Right lobe of liver (tissue), 4 donors: ENCODE results near the gene COL1A1.

Experiments used
- POLR2A ChIP-seq: fragments of 450-650 bp; IDR thresholded peaks from one replicate; pipeline ENCODE4 v1.6.1; 2017; ENCODE audit warnings: antibody characterized with exemption, mild to moderate bottlenecking
- TF ChIP-seq, protein P1 (sequence below), 4 donors: fragments of 200-600 bp in 3 of 4; fragments of 450-650 bp in 1 of 4; IDR thresholded peaks; one replicate each; pipeline versions ENCODE4 v1.5.1 to v1.8.0; 2016 to 2022; ENCODE audit warnings: antibody characterized with exemption in 4 of 4, mild to moderate bottlenecking in 2 of 4
- donor health status: DM: no; HTN: no; CAD: no.
- donor health status: DM: no; HTN: no; CAD: no.
- donor health status: DM: no; HTN: yes; CAD: no.

GRCh38 chr17:50171371-50172071, 29.9 kb downstream of the COL1A1 start:
- TF ChIP-seq POLR2A, result no peak
- TF ChIP-seq, protein P1, sequence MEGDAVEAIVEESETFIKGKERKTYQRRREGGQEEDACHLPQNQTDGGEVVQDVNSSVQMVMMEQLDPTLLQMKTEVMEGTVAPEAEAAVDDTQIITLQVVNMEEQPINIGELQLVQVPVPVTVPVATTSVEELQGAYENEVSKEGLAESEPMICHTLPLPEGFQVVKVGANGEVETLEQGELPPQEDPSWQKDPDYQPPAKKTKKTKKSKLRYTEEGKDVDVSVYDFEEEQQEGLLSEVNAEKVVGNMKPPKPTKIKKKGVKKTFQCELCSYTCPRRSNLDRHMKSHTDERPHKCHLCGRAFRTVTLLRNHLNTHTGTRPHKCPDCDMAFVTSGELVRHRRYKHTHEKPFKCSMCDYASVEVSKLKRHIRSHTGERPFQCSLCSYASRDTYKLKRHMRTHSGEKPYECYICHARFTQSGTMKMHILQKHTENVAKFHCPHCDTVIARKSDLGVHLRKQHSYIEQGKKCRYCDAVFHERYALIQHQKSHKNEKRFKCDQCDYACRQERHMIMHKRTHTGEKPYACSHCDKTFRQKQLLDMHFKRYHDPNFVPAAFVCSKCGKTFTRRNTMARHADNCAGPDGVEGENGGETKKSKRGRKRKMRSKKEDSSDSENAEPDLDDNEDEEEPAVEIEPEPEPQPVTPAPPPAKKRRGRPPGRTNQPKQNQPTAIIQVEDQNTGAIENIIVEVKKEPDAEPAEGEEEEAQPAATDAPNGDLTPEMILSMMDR (IDR thresholded peaks at IDR 0.05), result no peak
